Measurements from ENCODE around the gene NALCN. TPM values are rescaled to one million over a fixed set of nuclear protein-coding genes. Genes with fewer than 3 reads are reported as not detected.

Gene NALCN
- total RNA-seq, 4 donors from 2014 or later: 0.62 to 0.87 TPM; not detected in 2

DNA sequence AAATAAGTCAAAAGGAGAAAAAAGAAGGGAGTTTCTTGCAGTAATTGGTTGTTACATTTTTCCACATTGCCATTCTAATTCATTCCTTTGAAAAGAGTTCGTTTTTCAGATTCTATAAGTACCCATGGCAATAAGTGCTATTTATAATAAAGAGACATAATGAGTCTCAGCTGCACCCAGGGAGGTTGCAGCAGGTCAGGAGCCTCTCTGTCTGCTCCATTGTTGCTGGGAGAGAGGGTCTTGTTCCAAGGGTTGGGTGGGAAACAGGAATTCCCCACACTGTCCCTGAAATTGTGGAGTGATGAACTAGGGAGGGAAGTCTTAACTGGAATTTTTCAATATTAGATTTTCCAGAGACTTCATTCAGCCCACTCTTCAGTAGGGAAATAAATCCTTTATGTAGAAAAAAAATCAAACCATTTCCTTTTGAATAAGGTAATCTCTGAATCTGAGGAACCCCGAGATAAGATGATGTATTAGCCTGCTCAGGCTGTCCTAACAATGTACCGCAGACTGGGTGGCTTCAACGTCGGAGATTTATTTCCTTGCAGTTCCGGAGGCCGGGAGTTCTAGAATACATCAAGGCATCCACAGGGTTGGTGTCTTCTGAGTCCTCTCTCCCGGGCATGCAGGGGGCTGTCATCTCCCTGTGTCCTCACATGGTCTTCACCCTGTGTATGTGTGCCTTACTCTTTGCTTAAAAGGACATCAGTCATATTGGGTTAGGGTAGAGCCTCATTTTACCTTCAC lies 399.0 kb downstream of the NALCN start:
- Histone ChIP-seq H3K27me3 (peaks cover 0 to 2% (median 0%) of the 10 kb centered on the region in 3 donors), H3K27ac (no peak overlapping the region), H3K4me3 (no peak overlapping the region), H3K36me3 (no peaks in the 10 kb centered on the region), H3K9me3 (no peaks in the 10 kb centered on the region), H3K4me1 (no peaks in the 10 kb centered on the region)
- intact Hi-C loops (cut with DNase I; ENCODE audit: low total_unique reads): no loop called here
- no peak for ATAC-seq
- no peak for DNase-seq
- in situ Hi-C loops (cut with MboI; ENCODE audit: low sequenced_read_pairs in 4 of 4): no loop called here
- no peak for TF ChIP-seq POLR2A (IDR thresholded peaks at IDR 0.05)
- TF ChIP-seq, protein P1, sequence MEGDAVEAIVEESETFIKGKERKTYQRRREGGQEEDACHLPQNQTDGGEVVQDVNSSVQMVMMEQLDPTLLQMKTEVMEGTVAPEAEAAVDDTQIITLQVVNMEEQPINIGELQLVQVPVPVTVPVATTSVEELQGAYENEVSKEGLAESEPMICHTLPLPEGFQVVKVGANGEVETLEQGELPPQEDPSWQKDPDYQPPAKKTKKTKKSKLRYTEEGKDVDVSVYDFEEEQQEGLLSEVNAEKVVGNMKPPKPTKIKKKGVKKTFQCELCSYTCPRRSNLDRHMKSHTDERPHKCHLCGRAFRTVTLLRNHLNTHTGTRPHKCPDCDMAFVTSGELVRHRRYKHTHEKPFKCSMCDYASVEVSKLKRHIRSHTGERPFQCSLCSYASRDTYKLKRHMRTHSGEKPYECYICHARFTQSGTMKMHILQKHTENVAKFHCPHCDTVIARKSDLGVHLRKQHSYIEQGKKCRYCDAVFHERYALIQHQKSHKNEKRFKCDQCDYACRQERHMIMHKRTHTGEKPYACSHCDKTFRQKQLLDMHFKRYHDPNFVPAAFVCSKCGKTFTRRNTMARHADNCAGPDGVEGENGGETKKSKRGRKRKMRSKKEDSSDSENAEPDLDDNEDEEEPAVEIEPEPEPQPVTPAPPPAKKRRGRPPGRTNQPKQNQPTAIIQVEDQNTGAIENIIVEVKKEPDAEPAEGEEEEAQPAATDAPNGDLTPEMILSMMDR (IDR thresholded peaks at IDR 0.05 in 4 of 5, conservative IDR thresholded peaks at IDR 0.05 in 1 of 5): no peak

DNA sequence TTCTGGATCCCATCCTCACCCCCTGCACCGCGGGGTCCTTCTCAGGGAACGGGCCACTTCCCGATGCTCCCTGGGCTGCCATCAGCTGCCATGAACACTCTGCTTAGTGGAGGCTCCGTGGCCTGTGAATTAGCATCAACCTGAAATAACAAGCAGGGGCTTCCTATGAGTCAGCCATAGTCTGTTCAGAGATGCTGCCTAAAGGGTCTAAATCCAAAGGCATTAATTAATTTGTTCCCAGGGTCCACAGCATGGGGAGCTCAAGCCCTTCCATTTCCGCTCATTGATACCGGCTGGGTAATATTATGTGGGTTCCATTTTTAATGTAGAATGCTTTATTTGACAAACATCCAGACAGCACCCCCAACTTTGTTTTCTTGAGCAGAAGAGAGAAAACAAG lies 399.8 kb downstream of the NALCN start:
- no peak for ATAC-seq

DNA sequence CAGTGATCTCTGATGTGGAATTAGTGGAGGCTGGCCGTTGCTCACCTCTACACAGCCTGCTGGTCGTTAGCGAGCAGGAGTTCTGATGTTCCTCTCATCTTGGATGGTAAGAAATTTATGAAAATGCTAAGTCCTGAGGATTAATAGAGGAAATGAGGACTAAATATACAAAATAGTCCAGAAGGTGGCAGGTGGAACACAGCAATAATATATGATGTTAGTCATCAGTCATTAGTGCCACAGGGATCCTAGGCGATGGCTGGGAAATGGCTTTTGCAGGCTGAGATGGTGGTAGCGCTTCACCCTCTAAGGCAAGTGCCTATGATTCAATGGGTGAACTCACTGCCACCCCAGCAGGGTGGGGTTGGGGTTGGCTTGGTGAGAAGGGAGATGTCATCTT lies 403.1 kb downstream of the NALCN start:
- Histone ChIP-seq H3K36me3 (no peaks in the 10 kb centered on the region), H3K4me3 (no peak overlapping the region), H3K27ac (no peak overlapping the region), H3K9me3 (no peaks in the 10 kb centered on the region), H3K27me3 (no peaks in the 10 kb centered on the region), H3K4me1 (no peaks in the 10 kb centered on the region)
- TF ChIP-seq POLR2A (IDR thresholded peaks at IDR 0.05): no peak
- intact Hi-C loops (cut with DNase I; ENCODE audit: low total_unique reads) (no loop called here), in situ Hi-C loops (cut with MboI; ENCODE audit: low sequenced_read_pairs in 4 of 4) (no loop called here)
- DNase-seq (no peak), ATAC-seq (no peak)

More for the DNA sequence above, 399.8 kb downstream of the NALCN start:
- H3K4me1 ChIP-seq: no peaks in the 10 kb centered on the region
- H3K27ac ChIP-seq: no peak overlapping the region
- H3K36me3 ChIP-seq: no peaks in the 10 kb centered on the region
- DNase-seq: no peak
- in situ Hi-C loops (cut with MboI; ENCODE audit: low sequenced_read_pairs in 4 of 4): no loop called here
- H3K4me3 ChIP-seq: no peak overlapping the region
- no peaks in the 10 kb centered on the region for H3K9me3 ChIP-seq
- no peak for TF ChIP-seq POLR2A (IDR thresholded peaks at IDR 0.05)
- TF ChIP-seq, protein P1 (IDR thresholded peaks at IDR 0.05 in 4 of 5, conservative IDR thresholded peaks at IDR 0.05 in 1 of 5): no peak
- intact Hi-C loops (cut with DNase I; ENCODE audit: low total_unique reads): no loop called here
- H3K27me3 ChIP-seq: peaks cover 0 to 2% (median 0%) of the 10 kb centered on the region in 3 donors

DNA sequence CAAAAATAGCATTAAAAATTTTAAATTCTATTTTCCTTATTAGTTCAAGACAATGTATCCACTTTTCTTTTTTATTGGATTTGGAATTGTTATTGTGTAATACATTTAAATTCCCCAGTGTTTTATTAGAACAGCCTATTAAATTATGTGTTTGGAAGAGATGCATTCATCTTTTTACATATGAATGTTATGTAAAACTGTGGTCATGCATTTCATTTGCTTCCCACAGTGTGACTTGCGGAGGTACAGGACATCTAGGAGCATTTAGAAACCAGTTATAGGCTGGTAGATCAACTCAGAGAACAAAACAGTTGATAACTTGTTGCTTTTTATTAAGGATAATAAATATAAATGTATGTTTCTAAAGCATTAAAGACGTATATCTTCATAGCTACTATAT lies 406.2 kb downstream of the NALCN start:
- ATAC-seq (no peak), DNase-seq (no peak)
- Histone ChIP-seq H3K27me3 (no peaks in the 10 kb centered on the region), H3K36me3 (no peaks in the 10 kb centered on the region), H3K4me1 (no peaks in the 10 kb centered on the region), H3K4me3 (no peak overlapping the region), H3K27ac (no peak overlapping the region), H3K9me3 (no peaks in the 10 kb centered on the region)
- in situ Hi-C loops (cut with MboI; ENCODE audit: low sequenced_read_pairs in 4 of 4): no loop called here
- intact Hi-C loops (cut with DNase I; ENCODE audit: low total_unique reads): no loop called here
- no peak for TF ChIP-seq POLR2A (IDR thresholded peaks at IDR 0.05)
- TF ChIP-seq, protein P1 (IDR thresholded peaks at IDR 0.05 in 4 of 5, conservative IDR thresholded peaks at IDR 0.05 in 1 of 5): no peak

DNA sequence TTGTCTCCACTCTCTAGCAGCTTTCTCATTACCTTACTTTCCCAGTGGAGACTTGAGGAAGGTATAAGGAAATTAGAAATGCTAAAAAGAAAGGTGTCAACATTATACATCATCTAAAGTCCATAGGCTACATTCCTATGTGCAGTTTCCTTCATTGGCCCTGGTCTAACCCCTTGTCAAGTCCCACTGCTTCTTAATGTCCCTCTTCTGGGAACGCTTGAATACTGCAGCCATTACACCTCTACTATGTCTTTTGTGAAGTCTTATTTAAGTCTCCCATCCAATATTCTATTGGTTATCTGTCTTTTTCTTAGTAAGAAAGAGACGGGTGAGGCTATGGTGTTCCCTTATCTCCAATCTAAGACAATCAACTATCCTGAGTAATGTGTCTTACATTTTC lies 409.1 kb downstream of the NALCN start:
- intact Hi-C loops (cut with DNase I; ENCODE audit: low total_unique reads) (no loop called here), in situ Hi-C loops (cut with MboI; ENCODE audit: low sequenced_read_pairs in 4 of 4) (no loop called here)
- ATAC-seq: no peak
- no peaks in the 10 kb centered on the region for H3K27me3 ChIP-seq
- no peaks in the 10 kb centered on the region for H3K9me3 ChIP-seq
- TF ChIP-seq POLR2A (IDR thresholded peaks at IDR 0.05): no peak
- TF ChIP-seq, protein P1 (IDR thresholded peaks at IDR 0.05 in 4 of 5, conservative IDR thresholded peaks at IDR 0.05 in 1 of 5): no peak
- H3K27ac ChIP-seq: no peak overlapping the region
- H3K4me1 ChIP-seq: no peaks in the 10 kb centered on the region
- H3K36me3 ChIP-seq: no peaks in the 10 kb centered on the region
- H3K4me3 ChIP-seq: no peak overlapping the region
- DNase-seq: no peak

Other genes with a start within 250 kb of the NALCN start
- gene ITGBL1, start 36.2 kb upstream of the NALCN start, total RNA-seq: 1 to 10 TPM in 3 of 4 donors, under 1 TPM in 1; 0.61 to 6.7 (median 5.0) TPM

All from gastrocnemius medialis (tissue), 4 donors.